Measurements from ENCODE around the gene CD44. TPM values are rescaled to one million over a fixed set of nuclear protein-coding genes. Genes with fewer than 3 reads are reported as not detected.

Gene CD44
- polyA plus RNA-seq, 1 donor from 2014 or later: 0.77 TPM

DNA sequence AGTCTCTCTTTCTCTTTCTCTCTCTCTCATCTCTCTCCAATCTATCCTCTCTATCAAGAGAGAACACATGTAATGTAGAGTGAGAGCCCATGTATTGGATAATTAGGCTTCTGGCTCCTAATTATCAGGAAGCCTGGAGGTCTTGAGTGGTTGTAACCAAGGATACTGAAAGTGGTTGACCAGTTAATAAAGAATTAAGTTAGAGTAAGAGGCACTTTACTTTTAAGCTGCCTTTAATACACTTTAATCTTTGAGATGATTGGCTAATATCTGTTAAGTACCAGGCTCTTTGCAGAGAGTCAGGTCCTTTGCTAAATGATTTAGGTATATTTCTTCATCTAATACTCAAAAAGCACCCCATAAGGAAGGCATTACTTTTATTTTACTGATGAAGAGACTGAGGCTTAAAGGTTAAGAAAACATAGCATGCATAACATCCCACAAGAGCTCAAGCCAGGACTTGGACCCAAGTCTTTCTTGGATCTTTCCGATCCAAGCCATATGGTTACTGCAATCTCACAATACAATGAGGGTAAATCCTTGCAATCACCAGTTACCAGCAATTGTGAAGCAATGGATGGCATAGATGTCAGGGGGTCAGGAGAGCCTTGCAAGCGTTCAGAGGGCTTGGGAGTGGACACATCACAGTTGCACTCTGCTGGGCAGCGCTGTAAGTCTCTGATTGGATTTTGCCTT is 22.1 kb downstream of the CD44 start:
- TF ChIP-seq RAD21 (conservative IDR thresholded peaks at IDR 0.05): no peak
- TF ChIP-seq TAF1 (IDR thresholded peaks at IDR 0.05; ENCODE audit: low read depth): no peak
- TF ChIP-seq EP300 (conservative IDR thresholded peaks at IDR 0.05; ENCODE audit: poor library complexity, severe bottlenecking): no peak
- no peak for TF ChIP-seq POLR2AphosphoS5 (IDR thresholded peaks at IDR 0.05)
- TF ChIP-seq EZH2 (IDR thresholded peaks at IDR 0.05; ENCODE audit: borderline replicate concordance, insufficient read depth, low read length, poor library complexity, severe bottlenecking): no peak
- TF ChIP-seq MXI1 (conservative IDR thresholded peaks at IDR 0.05; ENCODE audit: poor library complexity, severe bottlenecking): no peak
- H3K27me3 ChIP-seq (ENCODE audit: insufficient read depth, low read depth, low read length): no peaks in the 10 kb centered on the region
- no peaks in the 10 kb centered on the region for H4K20me1 ChIP-seq (ENCODE audit: insufficient read depth)
- H3K4me3 ChIP-seq (ENCODE audit: low read length): no peak overlapping the region
- H2AFZ ChIP-seq (ENCODE audit: low read depth, low read length): no peak overlapping the region
- no peaks in the 10 kb centered on the region for H3K9me3 ChIP-seq (ENCODE audit: low read length)
- H3K4me2 ChIP-seq (ENCODE audit: low read length): no peak overlapping the region
- no peaks in the 10 kb centered on the region for H3K79me2 ChIP-seq (replicated peaks; ENCODE audit: insufficient read depth, low read length)
- H3K9me2 ChIP-seq (ENCODE audit: insufficient read depth, low read length): no peaks in the 10 kb centered on the region
- H3F3A ChIP-seq (ENCODE audit: insufficient read depth, low read length, poor library complexity, severe bottlenecking): no peaks in the 10 kb centered on the region
- H3K27ac ChIP-seq (ENCODE audit: low read length): no peak overlapping the region
- no peaks in the 10 kb centered on the region for H3K36me3 ChIP-seq (ENCODE audit: insufficient read depth, low read length)
- H3K9ac ChIP-seq (ENCODE audit: low read length): no peak overlapping the region

DNA sequence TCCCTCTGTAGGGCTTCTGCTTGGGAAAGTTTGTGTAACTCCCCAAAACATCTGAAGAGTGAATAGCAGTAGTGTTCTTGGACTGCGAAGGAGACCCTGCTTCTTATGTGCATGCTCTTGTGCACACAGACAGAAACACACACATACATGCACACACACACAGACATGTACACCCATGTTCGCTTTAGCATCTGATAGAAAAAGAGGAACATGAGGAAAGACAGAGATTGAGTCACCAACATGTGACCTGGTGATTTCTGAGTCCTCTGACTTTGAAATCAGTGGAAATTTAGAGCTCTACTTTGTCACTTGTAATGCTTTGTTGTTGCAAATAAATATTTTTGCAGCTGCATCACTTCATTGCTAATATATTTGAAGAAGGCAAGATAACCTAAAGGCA is 23.8 kb downstream of the CD44 start:
- H4K20me1 ChIP-seq (ENCODE audit: insufficient read depth): no peaks in the 10 kb centered on the region

More for the DNA sequence above, 23.8 kb downstream of the CD44 start:
- Histone ChIP-seq H3K36me3 (ENCODE audit: insufficient read depth, low read length) (no peaks in the 10 kb centered on the region), H2AFZ (ENCODE audit: low read depth, low read length) (no peak overlapping the region), H3K9ac (ENCODE audit: low read length) (no peak overlapping the region), H3K4me2 (ENCODE audit: low read length) (no peak overlapping the region), H3K9me3 (ENCODE audit: low read length) (no peaks in the 10 kb centered on the region), H3K27me3 (ENCODE audit: insufficient read depth, low read depth, low read length) (no peaks in the 10 kb centered on the region), H3F3A (ENCODE audit: insufficient read depth, low read length, poor library complexity, severe bottlenecking) (no peaks in the 10 kb centered on the region), H3K27ac (ENCODE audit: low read length) (no peak overlapping the region), H3K79me2 (replicated peaks; ENCODE audit: insufficient read depth, low read length) (no peaks in the 10 kb centered on the region), H3K4me3 (ENCODE audit: low read length) (no peak overlapping the region), H3K9me2 (ENCODE audit: insufficient read depth, low read length) (no peaks in the 10 kb centered on the region)
- TF ChIP-seq EZH2 (IDR thresholded peaks at IDR 0.05; ENCODE audit: borderline replicate concordance, insufficient read depth, low read length, poor library complexity, severe bottlenecking) (no peak), RAD21 (conservative IDR thresholded peaks at IDR 0.05) (no peak), EP300 (conservative IDR thresholded peaks at IDR 0.05; ENCODE audit: poor library complexity, severe bottlenecking) (no peak), SMC3 (conservative IDR thresholded peaks at IDR 0.05; ENCODE audit: poor library complexity) (no peak), POLR2AphosphoS5 (IDR thresholded peaks at IDR 0.05) (no peak), TAF1 (IDR thresholded peaks at IDR 0.05; ENCODE audit: low read depth) (no peak), MXI1 (conservative IDR thresholded peaks at IDR 0.05; ENCODE audit: poor library complexity, severe bottlenecking) (no peak)
- TF ChIP-seq, protein P1, sequence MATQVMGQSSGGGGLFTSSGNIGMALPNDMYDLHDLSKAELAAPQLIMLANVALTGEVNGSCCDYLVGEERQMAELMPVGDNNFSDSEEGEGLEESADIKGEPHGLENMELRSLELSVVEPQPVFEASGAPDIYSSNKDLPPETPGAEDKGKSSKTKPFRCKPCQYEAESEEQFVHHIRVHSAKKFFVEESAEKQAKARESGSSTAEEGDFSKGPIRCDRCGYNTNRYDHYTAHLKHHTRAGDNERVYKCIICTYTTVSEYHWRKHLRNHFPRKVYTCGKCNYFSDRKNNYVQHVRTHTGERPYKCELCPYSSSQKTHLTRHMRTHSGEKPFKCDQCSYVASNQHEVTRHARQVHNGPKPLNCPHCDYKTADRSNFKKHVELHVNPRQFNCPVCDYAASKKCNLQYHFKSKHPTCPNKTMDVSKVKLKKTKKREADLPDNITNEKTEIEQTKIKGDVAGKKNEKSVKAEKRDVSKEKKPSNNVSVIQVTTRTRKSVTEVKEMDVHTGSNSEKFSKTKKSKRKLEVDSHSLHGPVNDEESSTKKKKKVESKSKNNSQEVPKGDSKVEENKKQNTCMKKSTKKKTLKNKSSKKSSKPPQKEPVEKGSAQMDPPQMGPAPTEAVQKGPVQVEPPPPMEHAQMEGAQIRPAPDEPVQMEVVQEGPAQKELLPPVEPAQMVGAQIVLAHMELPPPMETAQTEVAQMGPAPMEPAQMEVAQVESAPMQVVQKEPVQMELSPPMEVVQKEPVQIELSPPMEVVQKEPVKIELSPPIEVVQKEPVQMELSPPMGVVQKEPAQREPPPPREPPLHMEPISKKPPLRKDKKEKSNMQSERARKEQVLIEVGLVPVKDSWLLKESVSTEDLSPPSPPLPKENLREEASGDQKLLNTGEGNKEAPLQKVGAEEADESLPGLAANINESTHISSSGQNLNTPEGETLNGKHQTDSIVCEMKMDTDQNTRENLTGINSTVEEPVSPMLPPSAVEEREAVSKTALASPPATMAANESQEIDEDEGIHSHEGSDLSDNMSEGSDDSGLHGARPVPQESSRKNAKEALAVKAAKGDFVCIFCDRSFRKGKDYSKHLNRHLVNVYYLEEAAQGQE (IDR thresholded peaks at IDR 0.05; ENCODE audit: borderline replicate concordance): no peak
- TF ChIP-seq, protein P2, sequence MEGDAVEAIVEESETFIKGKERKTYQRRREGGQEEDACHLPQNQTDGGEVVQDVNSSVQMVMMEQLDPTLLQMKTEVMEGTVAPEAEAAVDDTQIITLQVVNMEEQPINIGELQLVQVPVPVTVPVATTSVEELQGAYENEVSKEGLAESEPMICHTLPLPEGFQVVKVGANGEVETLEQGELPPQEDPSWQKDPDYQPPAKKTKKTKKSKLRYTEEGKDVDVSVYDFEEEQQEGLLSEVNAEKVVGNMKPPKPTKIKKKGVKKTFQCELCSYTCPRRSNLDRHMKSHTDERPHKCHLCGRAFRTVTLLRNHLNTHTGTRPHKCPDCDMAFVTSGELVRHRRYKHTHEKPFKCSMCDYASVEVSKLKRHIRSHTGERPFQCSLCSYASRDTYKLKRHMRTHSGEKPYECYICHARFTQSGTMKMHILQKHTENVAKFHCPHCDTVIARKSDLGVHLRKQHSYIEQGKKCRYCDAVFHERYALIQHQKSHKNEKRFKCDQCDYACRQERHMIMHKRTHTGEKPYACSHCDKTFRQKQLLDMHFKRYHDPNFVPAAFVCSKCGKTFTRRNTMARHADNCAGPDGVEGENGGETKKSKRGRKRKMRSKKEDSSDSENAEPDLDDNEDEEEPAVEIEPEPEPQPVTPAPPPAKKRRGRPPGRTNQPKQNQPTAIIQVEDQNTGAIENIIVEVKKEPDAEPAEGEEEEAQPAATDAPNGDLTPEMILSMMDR (IDR thresholded peaks at IDR 0.05; ENCODE audit: poor library complexity, severe bottlenecking): no peak
